ENCODE measurements around the gene DNAJC5.

GRCh38 chr20:63980806-63981728 is 86.1 kb downstream of the DNAJC5 start, which contains the start of gene PRPF6:
- peak in 1 of 3 donors; percentile 15 for TF ChIP-seq POLR2A (IDR thresholded peaks at IDR 0.05)
- TF ChIP-seq CTCF (IDR thresholded peaks at IDR 0.05 in 8 of 11, conservative IDR thresholded peaks at IDR 0.05 in 3 of 11): peak; percentile 59 to 90 (median 84)
